ENCODE measurements around the gene CH25H.

- TF ChIP-seq SIN3A (IDR thresholded peaks at IDR 0.05; ENCODE audit: borderline replicate concordance, insufficient read depth, low read depth, low read length) (no peak), CTCF (IDR thresholded peaks at IDR 0.05) (no peak), REST (IDR thresholded peaks at IDR 0.05; ENCODE audit: insufficient read depth in 1 of 2, low read depth in 2 of 2, low read length in 1 of 2) (no peak), POLR2AphosphoS5 (IDR thresholded peaks at IDR 0.05; ENCODE audit: low read depth, low read length) (no peak), TCF7L2 (IDR thresholded peaks at IDR 0.05; ENCODE audit: low read depth, low read length) (no peak)
Measured at GRCh38 chr10:89221919-89222318, 14.8 kb upstream of the CH25H start.

All from Panc1 (cell line).